ENCODE results near the gene PARP9.

GRCh38 chr3:122502941-122503340, 61.2 kb downstream of the PARP9 start:
- TF ChIP-seq ELF4 (IDR thresholded peaks at IDR 0.05) (no peak), SP1 (IDR thresholded peaks at IDR 0.05) (no peak), BHLHE40 (IDR thresholded peaks at IDR 0.05; ENCODE audit: borderline replicate concordance) (no peak), FOXA1 (IDR thresholded peaks at IDR 0.05) (no peak), TARDBP (IDR thresholded peaks at IDR 0.05) (no peak), FOXM1 (IDR thresholded peaks at IDR 0.05; ENCODE audit: borderline replicate concordance) (no peak), LEF1 (IDR thresholded peaks at IDR 0.05; ENCODE audit: borderline replicate concordance) (no peak), FOXK2 (IDR thresholded peaks at IDR 0.05) (no peak), L3MBTL2 (conservative IDR thresholded peaks at IDR 0.05) (no peak), HDGF (IDR thresholded peaks at IDR 0.05; ENCODE audit: borderline replicate concordance) (no peak)

Measured in HEK293T (cell line).